ENCODE measurements around the gene LSM8. TPM values are rescaled to one million over a fixed set of nuclear protein-coding genes. Genes with fewer than 3 reads are reported as not detected.

The LSM8 gene
- total and polyA plus RNA-seq, 2 donors: 63.9 to 73.6 TPM

GRCh38 chr7:118185163-118185860 is 1.3 kb downstream of the LSM8 start:
- peaks cover 4 to 9% of the 10 kb centered on the region in 2 donors for H3K4me1 ChIP-seq (ENCODE audit: control insufficient read depth in 2 of 2, insufficient read depth in 2 of 2, low read length in 2 of 2)
- no peaks in the 10 kb centered on the region for H3K9me3 ChIP-seq (ENCODE audit: control insufficient read depth in 2 of 2, insufficient read depth in 1 of 2, low read length in 1 of 2)
- WGBS: 93% methylated on average over 6 of the region's 6 CpGs
- no peak for DNase-seq (ENCODE audit: low read depth in 6 of 9, low spot score in 9 of 9)
- H3K27me3 ChIP-seq (ENCODE audit: control insufficient read depth in 2 of 2, insufficient read depth in 1 of 2, low read length in 1 of 2): no peaks in the 10 kb centered on the region
- H3K36me3 ChIP-seq (ENCODE audit: control insufficient read depth in 2 of 2, insufficient read depth in 2 of 2, low read length in 1 of 2): peaks cover 5 to 25% of the 10 kb centered on the region in 2 donors
- H3K4me3 ChIP-seq (ENCODE audit: low read length in 2 of 2): peak overlapping the region; percentile 68 to 79
- no peak overlapping the region for H3K27ac ChIP-seq (ENCODE audit: low read depth in 1 of 2, low read length in 1 of 2)

GRCh38 chr7:118186501-118186900 is 2.5 kb downstream of the LSM8 start:
- Histone ChIP-seq H3K27me3 (ENCODE audit: control insufficient read depth in 2 of 2, insufficient read depth in 1 of 2, low read length in 1 of 2) (no peaks in the 10 kb centered on the region), H3K4me1 (ENCODE audit: control insufficient read depth in 2 of 2, insufficient read depth in 2 of 2, low read length in 2 of 2) (peaks cover 4 to 9% of the 10 kb centered on the region in 2 donors), H3K27ac (ENCODE audit: low read depth in 1 of 2, low read length in 1 of 2) (no peak overlapping the region), H3K36me3 (ENCODE audit: control insufficient read depth in 2 of 2, insufficient read depth in 2 of 2, low read length in 1 of 2) (peaks cover 5 to 32% of the 10 kb centered on the region in 2 donors), H3K4me3 (ENCODE audit: low read length in 2 of 2) (no peak overlapping the region), H3K9me3 (ENCODE audit: control insufficient read depth in 2 of 2, insufficient read depth in 1 of 2, low read length in 1 of 2) (no peaks in the 10 kb centered on the region)
- no peak for DNase-seq (ENCODE audit: low read depth in 6 of 9, low spot score in 9 of 9)

DNA sequence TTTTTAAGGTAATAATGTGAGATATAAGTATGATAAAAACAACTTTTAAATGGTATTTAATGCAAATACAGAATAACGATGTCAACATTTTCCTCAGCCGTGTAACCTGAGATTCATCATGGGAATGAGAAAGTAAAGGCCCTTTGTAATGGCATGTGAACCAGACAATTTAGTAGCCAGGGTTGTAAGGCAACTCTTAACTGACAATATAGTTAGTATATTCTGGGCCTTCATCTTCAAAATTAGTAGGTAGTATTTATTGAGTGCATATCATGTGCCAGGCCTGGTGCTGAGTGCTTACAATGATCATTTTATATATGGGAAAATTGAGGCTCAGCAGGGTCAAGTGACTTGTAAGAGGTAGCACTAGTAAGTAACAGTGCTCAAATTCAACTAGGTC is 10.6 kb downstream of the LSM8 start:
- peaks cover under 1 to 19% of the 10 kb centered on the region in 2 donors for H3K36me3 ChIP-seq (ENCODE audit: control insufficient read depth in 2 of 2, insufficient read depth in 2 of 2, low read length in 1 of 2)
- H3K27me3 ChIP-seq (ENCODE audit: control insufficient read depth in 2 of 2, insufficient read depth in 1 of 2, low read length in 1 of 2): no peaks in the 10 kb centered on the region
- no peaks in the 10 kb centered on the region for H3K9me3 ChIP-seq (ENCODE audit: control insufficient read depth in 2 of 2, insufficient read depth in 1 of 2, low read length in 1 of 2)
- no peak overlapping the region for H3K4me3 ChIP-seq (ENCODE audit: low read length in 2 of 2)
- DNase-seq (ENCODE audit: low read depth in 6 of 9, low spot score in 9 of 9): no peak
- no peaks in the 10 kb centered on the region for H3K4me1 ChIP-seq (ENCODE audit: control insufficient read depth in 2 of 2, insufficient read depth in 2 of 2, low read length in 2 of 2)
- no peak overlapping the region for H3K27ac ChIP-seq (ENCODE audit: low read depth in 1 of 2, low read length in 1 of 2)
- WGBS: 91% methylated on average over 2 of the region's 2 CpGs

DNA sequence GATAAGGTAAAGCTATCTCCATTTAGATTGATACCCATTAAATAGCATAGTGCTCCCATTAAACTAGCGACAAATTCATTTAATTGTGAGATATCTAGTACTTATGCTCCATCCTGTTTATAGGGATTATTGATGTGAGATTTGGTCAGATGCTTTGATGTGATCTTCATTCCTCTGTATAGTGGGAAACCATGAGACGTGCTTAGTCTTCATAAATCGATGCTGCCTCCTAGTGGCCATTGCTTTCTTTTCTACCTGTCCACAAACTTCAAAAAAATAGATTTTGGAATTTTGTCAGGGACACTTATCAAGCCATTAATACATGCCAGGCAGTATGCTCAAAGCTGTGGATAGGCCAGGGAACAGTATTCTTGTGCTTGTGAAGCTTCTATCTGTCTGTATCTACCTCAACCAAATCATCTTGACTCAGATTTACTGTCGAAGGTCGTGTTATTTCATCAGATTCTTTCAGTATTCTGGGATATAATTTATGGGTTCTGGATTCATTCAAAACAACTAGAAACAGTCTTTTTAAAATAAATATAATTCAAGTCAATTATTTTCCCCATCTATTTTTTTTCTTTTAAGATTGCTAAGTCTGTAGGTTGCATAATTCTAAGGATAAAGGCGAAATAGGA is 12.0 kb downstream of the LSM8 start:
- Histone ChIP-seq H3K27me3 (ENCODE audit: control insufficient read depth in 2 of 2, insufficient read depth in 1 of 2, low read length in 1 of 2) (no peaks in the 10 kb centered on the region), H3K4me1 (ENCODE audit: control insufficient read depth in 2 of 2, insufficient read depth in 2 of 2, low read length in 2 of 2) (no peaks in the 10 kb centered on the region), H3K4me3 (ENCODE audit: low read length in 2 of 2) (no peak overlapping the region), H3K36me3 (ENCODE audit: control insufficient read depth in 2 of 2, insufficient read depth in 2 of 2, low read length in 1 of 2) (peaks cover 0 to 10% of the 10 kb centered on the region in 2 donors), H3K27ac (ENCODE audit: low read depth in 1 of 2, low read length in 1 of 2) (no peak overlapping the region), H3K9me3 (ENCODE audit: control insufficient read depth in 2 of 2, insufficient read depth in 1 of 2, low read length in 1 of 2) (no peaks in the 10 kb centered on the region)
- DNase-seq (ENCODE audit: low read depth in 6 of 9, low spot score in 9 of 9): peak in 8 of 9 donors; percentile 16 to 75 (median 46)
- 58% methylated on average over 6 of the region's 6 CpGs for WGBS

- H3K9me3 ChIP-seq (ENCODE audit: control insufficient read depth in 2 of 2, insufficient read depth in 1 of 2, low read length in 1 of 2): no peaks in the 10 kb centered on the region
- H3K36me3 ChIP-seq (ENCODE audit: control insufficient read depth in 2 of 2, insufficient read depth in 2 of 2, low read length in 1 of 2): no peaks in the 10 kb centered on the region
- no peaks in the 10 kb centered on the region for H3K4me1 ChIP-seq (ENCODE audit: control insufficient read depth in 2 of 2, insufficient read depth in 2 of 2, low read length in 2 of 2)
- no peak overlapping the region for H3K27ac ChIP-seq (ENCODE audit: low read depth in 1 of 2, low read length in 1 of 2)
- no peaks in the 10 kb centered on the region for H3K27me3 ChIP-seq (ENCODE audit: control insufficient read depth in 2 of 2, insufficient read depth in 1 of 2, low read length in 1 of 2)
- WGBS: 88% methylated on average over 2 of the region's 2 CpGs
- no peak for DNase-seq (ENCODE audit: low read depth in 6 of 9, low spot score in 9 of 9)
- no peak overlapping the region for H3K4me3 ChIP-seq (ENCODE audit: low read length in 2 of 2)
These were observed 18.1 kb downstream of the LSM8 start for GRCh38 chr7:118202061-118202460.

- Histone ChIP-seq H3K4me3 (ENCODE audit: low read length in 2 of 2) (peak overlapping the region; percentile 50 to 58), H3K27me3 (ENCODE audit: control insufficient read depth in 2 of 2, insufficient read depth in 1 of 2, low read length in 1 of 2) (no peaks in the 10 kb centered on the region), H3K4me1 (ENCODE audit: control insufficient read depth in 2 of 2, insufficient read depth in 2 of 2, low read length in 2 of 2) (peaks cover 3 to 6% of the 10 kb centered on the region in 2 donors), H3K9me3 (ENCODE audit: control insufficient read depth in 2 of 2, insufficient read depth in 1 of 2, low read length in 1 of 2) (no peaks in the 10 kb centered on the region), H3K36me3 (ENCODE audit: control insufficient read depth in 2 of 2, insufficient read depth in 2 of 2, low read length in 1 of 2) (no peaks in the 10 kb centered on the region), H3K27ac (ENCODE audit: low read depth in 1 of 2, low read length in 1 of 2) (no peak overlapping the region)
- DNase-seq (ENCODE audit: low read depth in 6 of 9, low spot score in 9 of 9): peak; percentile 54 to 91 (median 82)
- 8% methylated on average over 49 of the region's 49 CpGs for WGBS
These were observed 30.3 kb downstream of the LSM8 start for GRCh38 chr7:118214051-118214832.

DNA sequence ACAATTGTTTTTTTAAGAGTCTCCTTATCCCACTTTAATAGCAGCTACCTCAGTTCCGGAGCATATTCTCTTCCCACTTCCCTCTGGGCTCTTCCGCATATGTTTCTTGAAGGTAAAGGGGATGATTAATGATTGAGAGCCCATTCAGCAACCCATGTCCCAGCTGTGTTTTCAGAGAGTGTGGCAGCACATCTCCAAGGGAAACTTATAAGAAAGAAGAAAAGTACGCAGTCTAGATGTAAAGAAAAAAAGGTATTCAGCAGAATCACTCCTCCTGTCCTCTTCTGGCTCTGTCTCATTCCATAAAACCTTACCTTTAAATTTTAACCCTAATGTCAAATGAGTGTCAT is 30.8 kb downstream of the LSM8 start:
- Histone ChIP-seq H3K4me3 (ENCODE audit: low read length in 2 of 2) (peak overlapping the region; percentile 50 to 58), H3K4me1 (ENCODE audit: control insufficient read depth in 2 of 2, insufficient read depth in 2 of 2, low read length in 2 of 2) (peaks cover 3 to 6% of the 10 kb centered on the region in 2 donors), H3K27ac (ENCODE audit: low read depth in 1 of 2, low read length in 1 of 2) (no peak overlapping the region), H3K27me3 (ENCODE audit: control insufficient read depth in 2 of 2, insufficient read depth in 1 of 2, low read length in 1 of 2) (no peaks in the 10 kb centered on the region), H3K36me3 (ENCODE audit: control insufficient read depth in 2 of 2, insufficient read depth in 2 of 2, low read length in 1 of 2) (no peaks in the 10 kb centered on the region), H3K9me3 (ENCODE audit: control insufficient read depth in 2 of 2, insufficient read depth in 1 of 2, low read length in 1 of 2) (no peaks in the 10 kb centered on the region)
- WGBS: 37% methylated on average over 3 of the region's 3 CpGs
- DNase-seq (ENCODE audit: low read depth in 6 of 9, low spot score in 9 of 9): no peak

- Histone ChIP-seq H3K9me3 (ENCODE audit: control insufficient read depth in 2 of 2, insufficient read depth in 1 of 2, low read length in 1 of 2) (no peaks in the 10 kb centered on the region), H3K36me3 (ENCODE audit: control insufficient read depth in 2 of 2, insufficient read depth in 2 of 2, low read length in 1 of 2) (no peaks in the 10 kb centered on the region), H3K27me3 (ENCODE audit: control insufficient read depth in 2 of 2, insufficient read depth in 1 of 2, low read length in 1 of 2) (no peaks in the 10 kb centered on the region), H3K4me1 (ENCODE audit: control insufficient read depth in 2 of 2, insufficient read depth in 2 of 2, low read length in 2 of 2) (peaks cover 3 to 6% of the 10 kb centered on the region in 2 donors), H3K27ac (ENCODE audit: low read depth in 1 of 2, low read length in 1 of 2) (no peak overlapping the region), H3K4me3 (ENCODE audit: low read length in 2 of 2) (no peak overlapping the region)
- no peak for DNase-seq (ENCODE audit: low read depth in 6 of 9, low spot score in 9 of 9)
- WGBS: 48% methylated on average over 1 of the region's 1 CpG
These were observed 33.3 kb downstream of the LSM8 start for GRCh38 chr7:118217210-118217619.

Data from thymus (tissue), 11 donors.